Measurements from ENCODE around the gene E4F1. TPM values are rescaled to one million over a fixed set of nuclear protein-coding genes. Genes with fewer than 3 reads are reported as not detected.

The E4F1 gene
- total and polyA plus RNA-seq, 2 of the 13 experiments (the other 11 are each of a cell fraction or from before 2014, with no cell fraction given): 13.8 to 19.5 TPM

GRCh38 chr16:2196981-2197511 lies 26.3 kb upstream of the E4F1 start (continued):
- TF ChIP-seq HIC2 (CRISPR knock-in tag; IDR thresholded peaks at IDR 0.05; ENCODE audit: low read depth) (no peak), YY1 (IDR thresholded peaks at IDR 0.05; ENCODE audit: insufficient read depth, insufficient replicate concordance, low read depth, low read length) (no peak), E2F1 (CRISPR knock-in tag; IDR thresholded peaks at IDR 0.05) (no peak), PRDM4 (CRISPR knock-in tag; IDR thresholded peaks at IDR 0.05; ENCODE audit: borderline replicate concordance) (no peak)

GRCh38 chr16:2197765-2198164 lies 25.6 kb upstream of the E4F1 start:
- ATAC-seq (no peak), FAIRE-seq (no peak), DNase-seq (ENCODE audit: low spot score) (no peak)
- no TSS peak for BruUV-seq (replicated peaks)
- no peak overlapping the region for H3K4me3 ChIP-seq (replicated peaks in 1 of 3; ENCODE audit: insufficient read depth in 1 of 3, low read depth in 2 of 3, low read length in 3 of 3)
- no peak overlapping the region for H3K27ac ChIP-seq (ENCODE audit: extremely low read length, insufficient read depth, low read length)
- no peaks in the 10 kb centered on the region for H4K20me1 ChIP-seq (ENCODE audit: insufficient read depth, low read length)
- H3K9ac ChIP-seq (ENCODE audit: insufficient read depth, low read depth, low read length): no peak overlapping the region
- H3K4me1 ChIP-seq (ENCODE audit: insufficient read depth, low read length): peaks cover 48% of the 10 kb centered on the region
- peaks cover 2 to 39% of the 10 kb centered on the region in 2 experiments; a peak in 3 of 5 replicates for H3K27me3 ChIP-seq (ENCODE audit: control insufficient read depth in 1 of 2, insufficient read depth in 2 of 2, low read length in 2 of 2)
- POLR2A ChIA-PET: interaction anchor here (1.8 kb wide), 1 partner anchor 54 kb away, joined by 5 read pairs; the partner anchor contains the start of gene ECI1
- CTCF ChIA-PET (ENCODE audit: low intra/inter-chr PET ratio, low total read pairs): no interaction called here
- in situ Hi-C loops (cut with HindIII; ENCODE audit: extremely low pct_ligation_motif_present, low pct_unique_long_range_greater_than_20kb): no loop called here
- H3K79me2 ChIP-seq (ENCODE audit: insufficient read depth, low read length): no peaks in the 10 kb centered on the region
- no peak overlapping the region for H3K4me2 ChIP-seq (ENCODE audit: low read depth, low read length)
- no peaks in the 10 kb centered on the region for H3K9me3 ChIP-seq (ENCODE audit: low read length)
- TF ChIP-seq ZZZ3 (CRISPR knock-in tag; IDR thresholded peaks at IDR 0.05; ENCODE audit: borderline replicate concordance) (no peak), ZNF629 (CRISPR knock-in tag; conservative IDR thresholded peaks at IDR 0.05) (peak; percentile 91)
- intact Hi-C loops (cut with micrococcal nuclease; ENCODE audit: unreplicated experiment): loop anchor here (5.0 kb wide), 2 partner anchors 35 to 55 kb away; partner anchors contain the start of gene ECI1
- 79% methylated on average over 5 of the region's 6 CpGs for WGBS (ENCODE audit: low lambda C conversion rate)
- no peaks in the 10 kb centered on the region for H3K36me3 ChIP-seq (replicated peaks in 1 of 2; ENCODE audit: control insufficient read depth in 1 of 2, insufficient read depth in 2 of 2, low read length in 2 of 2)
- H2AFZ ChIP-seq (ENCODE audit: low read length): no peak overlapping the region
